NCI-H128 (cell line): ENCODE data around the gene NSD2.

Source experiments
- DNase-seq: peaks from one replicate; lab custom pipeline; 2025; ENCODE audit not compliant: unreplicated experiment; lab: John Stamatoyannopoulos, UW

NSD2 gene

DNA sequence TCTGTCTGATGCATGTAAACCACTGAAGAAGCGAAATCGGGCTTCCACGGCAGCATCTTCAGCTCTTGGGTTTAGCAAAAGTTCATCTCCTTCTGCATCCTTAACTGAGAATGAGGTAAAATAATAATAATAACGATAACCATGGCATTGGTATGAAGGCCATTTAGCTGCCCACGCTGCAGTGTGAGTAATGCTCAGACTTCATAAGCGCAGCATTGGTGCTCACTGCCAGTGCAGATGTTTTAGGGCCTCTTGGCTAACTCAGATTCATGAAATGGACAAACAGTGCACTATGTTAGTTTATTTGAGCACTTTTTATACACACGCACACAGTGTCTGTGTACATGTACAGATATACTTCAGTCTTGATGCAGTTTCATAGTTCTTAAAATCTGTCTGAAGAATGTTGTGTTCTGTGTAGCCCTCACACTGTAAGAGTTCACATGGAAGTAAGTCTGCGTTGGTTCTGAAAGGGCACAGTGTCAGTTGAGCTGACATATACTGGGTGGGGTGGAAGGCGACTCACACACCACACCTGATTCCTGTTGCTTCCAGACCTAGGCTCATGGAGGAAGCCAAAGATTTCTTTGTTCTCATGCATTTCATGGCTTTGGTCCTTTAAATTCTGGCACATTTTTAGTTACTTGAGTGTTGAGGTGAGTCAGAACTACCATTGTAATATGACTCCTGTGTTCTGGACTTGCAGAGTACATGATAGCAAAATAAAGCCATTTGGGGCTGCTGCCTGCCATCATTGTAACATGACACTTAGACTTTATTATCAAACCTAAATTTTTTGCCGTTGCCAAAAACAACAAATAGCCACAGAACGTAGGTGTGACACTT is 68.7 kb downstream of the NSD2 start:
- no peak for DNase-seq

DNA sequence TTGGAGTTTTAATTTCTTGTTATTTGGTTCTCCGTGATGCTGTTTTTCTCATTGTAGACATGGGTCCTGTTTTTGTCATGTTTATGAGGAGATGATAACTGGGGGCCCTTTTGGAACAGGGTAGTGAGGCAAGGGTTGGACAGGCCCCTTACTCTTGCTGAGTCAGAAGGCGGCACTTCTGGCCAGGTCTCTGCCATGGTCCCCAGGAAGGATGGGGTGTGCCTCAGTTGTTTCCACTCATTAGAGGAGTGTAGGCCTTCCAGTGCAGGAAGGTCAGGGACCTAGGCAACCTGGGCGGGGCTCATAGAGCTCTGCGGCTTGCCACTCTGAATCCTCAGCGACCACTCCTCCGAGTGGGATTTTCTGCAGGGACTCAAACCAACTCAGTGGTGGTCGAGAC is 69.4 kb downstream of the NSD2 start:
- no peak for DNase-seq

DNA sequence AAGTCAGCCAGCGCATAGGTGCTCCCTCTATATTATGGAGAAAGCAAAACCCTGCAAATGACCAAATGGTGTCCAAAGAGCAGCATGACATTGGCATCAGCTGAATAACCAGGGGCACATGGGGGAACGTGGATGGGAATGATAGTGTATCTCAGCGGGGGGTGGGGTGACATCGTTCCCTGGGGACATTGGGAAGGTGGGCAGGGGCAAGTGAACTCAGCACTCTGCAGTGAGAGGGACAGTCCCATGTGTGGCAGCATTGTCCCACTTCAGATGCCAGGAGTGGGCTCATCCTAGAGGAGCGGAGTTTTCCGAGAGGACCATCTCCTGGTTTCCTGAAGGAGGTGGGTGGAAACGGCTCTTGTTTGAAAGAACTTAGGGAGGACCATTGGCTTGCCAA is 72.7 kb downstream of the NSD2 start:
- no peak for DNase-seq

DNA sequence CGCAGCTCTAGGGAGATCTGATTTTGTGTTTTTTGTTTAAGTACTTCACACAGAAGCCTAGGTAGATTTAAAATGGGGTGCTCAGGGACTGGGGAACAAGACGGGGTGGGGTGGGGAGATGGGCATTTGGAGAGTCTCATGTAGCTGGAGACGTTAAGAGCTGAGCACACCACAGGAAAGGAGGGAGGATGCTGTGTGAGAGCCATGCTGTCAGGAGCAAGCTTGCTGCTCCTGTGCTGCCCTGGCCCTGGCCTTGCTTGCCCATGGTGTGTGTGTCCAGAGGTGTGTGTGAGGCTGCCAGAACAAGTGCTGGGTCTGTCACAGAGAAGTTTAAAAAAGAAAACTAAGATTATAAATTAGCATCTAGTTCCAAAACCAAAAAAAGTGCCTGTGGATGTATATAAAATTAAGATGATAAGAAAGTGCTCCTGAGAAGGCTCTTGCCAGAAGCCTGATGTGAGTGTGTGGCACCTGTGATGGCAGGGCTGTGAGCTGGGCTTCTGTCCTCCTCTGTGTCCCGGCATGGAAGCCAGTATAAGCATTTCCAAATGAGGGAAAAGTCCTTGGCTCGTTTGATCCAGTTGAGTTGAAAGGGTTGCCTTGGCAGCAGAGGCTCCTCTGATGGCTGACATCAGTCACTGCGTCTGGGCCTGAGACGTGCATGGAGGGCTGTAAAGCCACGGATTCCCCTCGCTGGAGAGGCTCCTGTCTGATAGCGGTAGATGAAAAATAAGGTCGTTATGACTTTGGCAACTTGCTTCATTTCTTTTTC is 74.1 kb downstream of the NSD2 start:
- no peak for DNase-seq

DNA sequence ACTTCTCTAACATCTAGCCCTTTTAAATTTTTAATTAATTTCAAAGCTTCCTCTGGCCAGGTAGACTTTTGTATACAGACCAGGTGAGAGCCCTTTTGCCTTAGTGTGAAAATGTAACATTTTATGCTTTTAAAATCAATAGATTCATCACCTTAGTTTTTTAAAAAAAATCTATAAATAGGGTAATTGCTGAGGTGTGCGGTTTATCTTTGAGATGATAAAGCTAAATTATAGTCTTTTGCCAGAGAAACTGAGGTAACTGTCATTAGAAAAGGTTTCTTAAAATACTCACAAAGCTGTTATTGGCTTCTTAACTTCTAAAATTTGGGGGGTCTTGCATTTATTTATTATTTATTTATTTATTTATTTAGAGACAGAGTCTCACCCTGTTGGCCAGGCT is 74.7 kb downstream of the NSD2 start:
- DNase-seq: no peak

DNA sequence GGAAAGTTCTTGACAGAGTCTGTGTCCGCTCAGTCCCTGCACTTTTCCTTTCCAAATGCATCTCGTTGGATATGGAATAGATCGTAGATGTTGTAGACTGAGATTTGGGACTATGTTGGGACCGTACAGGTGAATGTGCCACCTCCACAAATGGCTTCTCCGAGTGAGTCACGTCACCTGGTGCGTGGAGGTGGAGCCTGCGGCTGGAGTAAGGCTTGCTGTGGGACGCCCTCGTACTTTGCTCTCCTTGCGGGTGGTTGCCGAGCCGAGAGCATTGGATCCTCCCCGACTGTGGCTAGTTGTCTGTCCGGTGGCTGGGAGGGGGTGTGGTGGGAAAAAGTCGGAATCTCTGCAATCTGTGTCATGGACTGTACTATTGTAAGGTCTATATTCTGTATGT is 77.0 kb downstream of the NSD2 start:
- no peak for DNase-seq

DNA sequence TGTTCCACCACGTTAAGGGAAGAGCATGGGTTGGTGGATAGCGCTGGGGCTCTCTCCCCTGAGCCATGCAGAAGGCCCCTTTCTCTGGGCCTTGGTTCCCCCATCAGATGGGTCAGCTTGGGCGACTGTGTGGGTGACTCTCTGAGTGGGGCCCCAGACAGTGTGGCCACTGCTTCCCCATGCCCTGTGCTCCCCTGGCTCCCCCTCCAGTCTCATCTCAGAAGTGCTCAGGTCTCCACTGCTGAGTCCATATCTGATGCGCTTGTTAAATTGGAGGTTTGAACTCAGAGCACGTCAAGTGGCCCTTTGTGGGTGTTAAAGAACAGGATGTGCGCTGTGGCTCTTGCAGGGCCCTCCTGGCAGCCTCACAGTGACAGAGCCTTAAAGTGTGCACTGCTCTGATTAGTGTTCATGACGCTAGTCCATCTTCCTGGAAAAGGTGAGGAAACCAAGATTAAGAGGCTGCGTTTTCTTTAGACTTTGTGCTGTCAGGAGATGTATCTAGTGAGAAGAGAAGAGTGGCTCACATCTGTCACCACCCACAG is 77.8 kb downstream of the NSD2 start:
- no peak for DNase-seq

DNA sequence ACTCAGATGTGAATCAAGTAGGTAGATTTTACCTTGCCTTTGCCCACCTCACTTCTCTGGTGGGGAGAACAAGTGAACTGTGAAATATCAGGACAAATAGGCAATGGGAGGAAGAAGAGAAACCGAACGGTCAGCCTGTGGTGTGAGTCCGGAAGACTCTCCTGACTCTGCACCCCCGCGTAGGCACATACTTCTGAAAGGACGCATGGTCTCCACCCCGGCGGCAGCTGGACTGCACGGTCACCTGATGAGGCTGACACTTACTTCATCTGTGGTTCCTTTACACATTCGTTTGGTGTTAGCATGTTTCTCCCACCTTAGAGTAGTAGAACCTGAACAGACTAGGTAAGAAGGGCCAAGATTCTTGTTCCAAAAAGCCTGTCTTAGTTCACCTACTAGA is 79.2 kb downstream of the NSD2 start:
- no peak for DNase-seq

DNA sequence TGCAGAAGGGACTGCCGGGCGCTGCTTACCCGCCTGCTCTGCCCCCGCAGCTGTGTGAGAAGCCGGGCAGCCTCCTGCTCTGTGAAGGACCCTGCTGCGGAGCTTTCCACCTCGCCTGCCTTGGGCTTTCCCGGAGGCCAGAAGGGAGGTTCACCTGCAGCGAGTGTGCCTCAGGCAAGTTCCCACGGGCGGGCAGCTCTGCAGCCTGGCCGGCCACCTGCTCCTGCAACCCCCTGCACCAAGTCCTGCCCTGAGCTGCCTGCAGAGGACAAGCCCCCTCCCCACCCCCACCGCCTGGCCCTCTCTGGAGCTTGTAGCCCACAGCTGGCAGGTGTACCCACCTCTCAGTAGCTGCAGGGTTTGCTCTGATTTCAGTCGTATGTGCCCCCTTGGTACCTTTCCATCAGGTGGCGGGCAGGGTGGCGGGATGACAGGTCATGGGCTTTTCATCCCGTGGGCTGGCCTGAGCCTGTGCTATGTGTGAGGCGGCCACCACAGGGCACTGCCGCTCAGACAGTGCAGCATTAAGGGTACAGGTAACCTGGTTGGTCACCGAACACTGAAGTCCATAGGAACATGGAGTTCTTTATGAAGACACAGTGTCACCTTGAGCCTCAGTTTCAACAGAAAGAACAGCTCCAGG is 81.0 kb downstream of the NSD2 start:
- DNase-seq: no peak

DNA sequence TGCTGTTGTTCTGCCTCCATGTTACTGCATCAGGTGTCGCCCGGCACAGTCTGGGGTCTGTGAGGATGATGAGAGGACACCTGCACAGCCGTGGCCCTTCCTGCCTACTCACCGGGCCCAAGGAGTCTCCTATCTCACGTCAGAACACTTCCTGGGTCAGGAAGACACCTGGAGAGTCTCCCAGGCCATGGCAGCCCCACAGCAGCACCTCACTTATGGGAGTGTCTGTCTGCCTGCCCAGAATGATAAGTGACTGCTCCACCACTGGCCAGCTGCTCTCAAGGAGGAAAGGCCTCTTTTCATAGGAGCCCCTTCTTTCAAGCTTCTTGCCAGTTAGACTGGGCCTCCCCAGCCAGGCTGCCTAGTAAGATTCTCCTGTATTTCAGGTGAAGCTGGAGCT is 81.5 kb downstream of the NSD2 start:
- DNase-seq: no peak

DNA sequence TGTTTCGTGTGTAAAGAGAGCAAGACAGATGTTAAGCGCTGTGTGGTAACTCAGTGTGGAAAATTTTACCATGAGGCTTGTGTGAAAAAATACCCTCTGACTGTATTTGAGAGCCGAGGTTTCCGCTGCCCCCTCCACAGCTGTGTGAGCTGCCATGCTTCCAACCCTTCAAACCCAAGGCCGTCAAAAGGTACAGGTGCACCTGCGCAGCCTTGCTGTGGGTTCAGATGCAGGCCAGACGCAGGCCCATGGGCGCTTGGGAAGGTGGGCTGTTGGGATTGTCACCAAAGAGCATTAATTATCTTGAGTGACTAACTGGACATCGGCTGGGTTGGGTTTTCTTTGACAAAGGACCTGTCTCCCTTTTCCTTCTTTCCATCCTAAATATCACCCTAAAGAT is 82.1 kb downstream of the NSD2 start:
- DNase-seq: no peak

DNA sequence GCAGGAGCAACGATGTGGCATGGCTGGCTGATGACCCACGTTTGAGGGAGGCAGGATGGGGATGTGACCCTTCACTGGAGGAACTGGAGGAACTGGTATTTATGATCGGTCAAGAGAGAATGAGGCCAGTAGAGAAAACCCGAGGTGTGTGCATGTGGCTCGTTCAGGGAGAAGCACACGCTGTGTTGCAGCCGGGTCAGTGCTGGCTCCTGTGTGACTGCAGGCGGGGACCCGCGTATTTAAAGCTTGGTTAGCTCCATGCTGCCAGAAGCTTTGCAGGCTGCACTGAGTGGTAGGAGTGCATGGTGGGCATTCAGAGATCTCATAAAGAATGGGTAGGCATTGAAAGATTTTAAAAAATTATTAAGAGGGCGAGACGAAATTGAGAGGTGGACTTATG is 85.4 kb downstream of the NSD2 start:
- DNase-seq: no peak

DNA sequence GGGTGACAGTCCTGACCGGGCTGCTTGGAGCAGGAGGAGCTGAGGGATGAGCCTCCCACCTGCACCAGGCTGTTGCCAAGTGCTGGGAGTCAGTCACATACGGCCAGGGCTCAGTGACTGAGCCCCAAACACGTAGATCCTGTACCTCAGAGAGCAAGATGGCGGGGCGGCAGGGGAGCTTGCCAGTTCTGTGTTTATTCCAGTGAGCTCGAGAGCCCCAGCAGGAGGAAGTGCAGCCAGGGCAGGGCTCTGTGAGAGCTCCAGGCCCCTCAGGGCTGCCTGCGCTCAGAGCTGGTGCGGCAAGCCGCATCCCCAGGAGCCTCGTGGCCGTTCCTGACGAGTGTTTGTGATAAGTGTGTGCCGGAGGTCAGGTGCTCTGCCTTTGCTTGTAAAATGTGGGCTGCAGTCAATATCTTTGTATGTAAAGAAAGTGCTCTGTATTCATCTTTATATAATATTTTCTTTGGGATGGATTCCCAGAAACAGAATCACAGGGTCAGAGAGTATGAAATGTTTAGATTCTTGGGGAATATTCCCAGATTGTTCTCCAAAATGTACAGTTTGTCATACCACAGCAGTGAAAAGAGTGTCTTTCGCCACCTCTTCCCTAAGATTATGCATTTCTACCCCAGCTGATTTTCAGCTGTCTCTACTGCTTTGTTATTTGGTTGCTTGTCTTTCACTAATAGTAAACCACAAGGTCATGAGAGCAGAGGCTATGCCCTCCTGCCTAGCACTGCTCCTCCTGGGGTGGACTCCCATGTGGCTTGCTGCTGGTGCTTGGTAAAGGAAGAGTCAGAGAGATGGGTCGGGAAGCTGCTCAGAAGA is 87.3 kb downstream of the NSD2 start:
- DNase-seq: no peak

DNA sequence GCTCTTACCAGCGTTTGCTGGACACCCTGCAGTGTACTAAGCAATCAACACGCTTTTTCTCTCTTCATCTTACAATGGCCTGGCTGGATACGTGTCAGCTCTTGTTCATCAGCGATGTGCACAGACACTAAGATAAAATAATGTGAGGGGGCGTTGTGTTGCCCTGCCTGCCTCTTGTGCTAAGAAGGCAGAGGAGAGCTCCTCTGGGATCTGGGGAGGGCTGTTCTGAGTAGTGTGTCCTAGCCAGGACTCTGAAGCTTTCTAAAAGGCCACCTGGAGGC is 87.9 kb downstream of the NSD2 start:
- DNase-seq: no peak

DNA sequence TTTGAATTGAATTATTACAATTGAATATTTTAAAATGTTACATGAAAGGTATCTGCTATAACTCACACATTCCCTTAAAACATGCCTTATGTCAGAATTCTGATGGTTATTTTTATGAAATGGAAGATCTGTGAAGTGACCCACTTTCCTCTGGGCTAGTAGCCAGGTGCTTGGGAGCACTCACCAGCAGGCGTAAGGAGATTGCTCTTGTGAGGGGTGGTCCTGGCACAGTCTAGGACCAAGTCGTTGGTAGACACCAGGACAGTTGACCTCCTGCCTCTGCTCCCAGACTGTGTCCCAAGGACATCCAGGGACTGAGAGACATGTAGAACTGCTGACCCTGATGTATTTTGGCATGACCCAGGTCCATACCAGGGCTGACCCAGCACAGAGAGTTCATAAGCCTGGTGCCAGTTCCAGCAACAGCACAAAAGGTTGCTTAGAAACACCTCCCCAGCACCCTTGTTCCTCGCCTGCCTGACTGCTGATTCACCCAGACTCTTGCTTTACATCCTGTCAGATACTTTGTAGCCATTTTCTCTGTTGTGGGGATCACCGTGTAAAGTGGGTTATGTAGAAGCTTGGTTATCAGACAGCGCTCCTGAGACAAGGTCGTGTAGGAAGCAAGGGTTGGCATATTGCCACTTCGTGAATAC is 89.1 kb downstream of the NSD2 start:
- DNase-seq: no peak

DNA sequence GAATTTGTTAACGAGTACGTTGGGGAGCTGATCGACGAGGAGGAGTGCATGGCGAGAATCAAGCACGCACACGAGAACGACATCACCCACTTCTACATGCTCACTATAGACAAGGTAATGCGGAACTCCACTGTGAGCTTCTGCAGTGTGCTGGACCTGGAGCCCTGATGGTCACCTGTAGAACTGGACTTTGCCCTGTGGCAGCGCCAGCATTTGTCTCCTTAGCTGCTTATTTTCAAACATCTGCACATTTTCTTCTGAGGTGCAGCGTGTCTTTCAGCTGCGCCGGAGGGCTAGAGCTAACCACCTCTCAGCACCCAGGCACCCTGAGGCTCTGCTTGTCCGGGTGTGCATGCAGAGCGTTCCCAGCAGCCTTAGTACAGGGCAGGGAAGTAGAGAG is 89.8 kb downstream of the NSD2 start:
- no peak for DNase-seq

DNA sequence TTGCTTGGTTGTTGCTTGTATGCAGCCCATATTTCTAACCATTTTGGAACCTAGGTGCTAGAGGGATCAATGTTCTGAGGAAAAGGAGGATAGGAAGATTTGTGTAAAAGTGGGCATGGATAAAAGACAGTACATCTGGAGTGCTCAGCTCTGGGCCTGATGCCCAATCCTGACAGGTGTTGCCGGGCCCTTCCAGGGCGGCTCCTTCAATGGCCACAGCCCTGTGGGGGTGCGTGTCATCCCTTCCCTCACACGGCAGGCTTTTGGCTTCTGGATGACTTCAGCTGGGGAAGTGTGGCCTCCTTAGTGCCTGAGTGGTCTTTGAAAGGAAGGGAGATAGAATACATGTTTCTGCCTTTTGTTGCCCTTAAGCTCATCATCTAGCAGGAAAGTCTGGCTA is 90.4 kb downstream of the NSD2 start:
- DNase-seq: no peak

DNA sequence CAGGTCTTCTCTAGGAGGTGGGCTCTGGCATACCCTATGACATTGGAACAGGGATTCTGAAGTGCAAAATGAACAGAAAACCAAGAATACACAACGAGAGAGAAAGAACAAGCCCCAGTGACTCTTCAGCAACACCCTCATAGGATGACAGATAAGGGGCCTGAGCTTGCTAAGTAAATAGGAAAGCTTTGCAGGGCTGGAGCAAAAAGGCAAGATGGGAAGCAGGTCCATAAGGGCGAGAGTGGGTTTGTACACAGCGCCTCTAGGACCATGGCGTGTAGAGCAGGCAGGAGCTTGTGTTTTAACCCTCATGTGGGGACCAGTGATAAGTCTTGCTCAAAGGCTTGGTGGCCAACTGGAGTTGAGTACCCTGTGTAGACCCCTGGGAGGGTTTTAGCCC is 91.8 kb downstream of the NSD2 start:
- DNase-seq: no peak

DNA sequence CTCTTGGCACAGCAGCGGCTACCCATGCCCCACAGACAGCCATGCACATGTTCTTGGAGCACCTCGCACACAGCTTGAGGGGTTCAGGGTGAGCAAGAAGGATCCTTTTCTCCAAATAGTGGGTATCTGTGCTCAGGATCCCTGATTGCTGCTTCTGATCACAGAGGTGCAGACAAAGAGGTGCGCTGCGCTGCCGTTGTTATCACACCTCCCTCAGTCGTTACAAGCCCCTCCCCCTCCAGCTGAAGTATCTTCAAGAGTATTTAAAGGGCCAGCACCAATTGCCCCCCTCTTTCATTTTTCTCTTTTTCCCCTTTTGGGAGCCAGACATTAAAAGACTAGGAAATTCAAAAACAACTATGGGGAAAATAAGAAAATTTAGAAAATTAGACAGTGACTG is 93.2 kb downstream of the NSD2 start:
- DNase-seq: no peak

DNA sequence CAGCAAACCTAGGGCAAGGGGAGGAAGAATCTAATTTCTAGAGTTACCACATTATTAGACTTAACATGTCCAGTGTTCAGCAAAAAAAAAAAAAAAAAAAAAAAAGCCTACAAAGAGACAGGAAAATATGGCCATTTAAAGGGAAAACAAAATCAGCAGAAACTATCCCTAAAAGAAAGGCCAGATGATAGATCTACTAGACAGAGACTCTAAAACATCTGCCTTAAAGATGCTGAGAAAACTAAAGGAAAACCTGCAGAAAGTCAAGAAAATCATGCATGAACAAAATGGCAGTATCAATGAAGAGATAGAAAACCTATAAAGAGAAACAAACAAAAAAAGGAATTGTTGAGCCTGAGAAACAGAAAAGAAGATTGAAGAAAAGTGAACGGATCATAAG is 93.8 kb downstream of the NSD2 start:
- no peak for DNase-seq
